ENCODE measurements around the gene SLIT3.

SLIT3 gene

DNA sequence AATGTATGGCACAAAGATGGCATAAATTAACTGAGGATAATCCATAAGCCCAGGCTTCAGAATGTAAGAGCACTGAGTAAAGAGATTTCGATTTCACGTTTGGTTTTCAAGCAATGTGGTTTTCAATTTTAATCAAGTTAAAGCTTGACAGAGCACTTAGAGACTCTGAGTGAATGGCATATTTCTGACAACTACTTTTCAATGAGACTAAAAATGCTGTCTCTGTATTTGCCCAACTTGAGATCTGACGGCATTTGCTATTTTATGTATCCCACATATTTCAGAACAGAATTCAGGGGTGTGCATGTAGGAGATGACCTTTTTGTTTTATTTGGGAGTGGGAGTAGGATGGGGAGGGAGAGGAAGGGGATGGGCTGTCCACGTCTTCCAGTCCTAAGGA, 441.5 kb downstream of the SLIT3 start:
- Histone ChIP-seq H3K27me3 (ENCODE audit: low read depth, low read length) (peaks cover 63% of the 10 kb centered on the region), H2AFZ (ENCODE audit: low read depth, low read length) (no peak overlapping the region), H3K79me2 (ENCODE audit: low read length) (no peaks in the 10 kb centered on the region), H4K20me1 (ENCODE audit: insufficient read depth, low read length) (no peaks in the 10 kb centered on the region), H3K9ac (ENCODE audit: low read length) (no peak overlapping the region), H3K4me2 (ENCODE audit: low read length) (no peak overlapping the region), H3K4me3 (ENCODE audit: low read length) (no peak overlapping the region), H3K4me1 (ENCODE audit: low read length) (no peaks in the 10 kb centered on the region), H3K9me3 (ENCODE audit: insufficient read depth, low read length) (no peaks in the 10 kb centered on the region), H3K27ac (ENCODE audit: low read length) (no peak overlapping the region), H3K36me3 (replicated peaks; ENCODE audit: low read depth, low read length) (no peaks in the 10 kb centered on the region)
- TF ChIP-seq, protein P1, sequence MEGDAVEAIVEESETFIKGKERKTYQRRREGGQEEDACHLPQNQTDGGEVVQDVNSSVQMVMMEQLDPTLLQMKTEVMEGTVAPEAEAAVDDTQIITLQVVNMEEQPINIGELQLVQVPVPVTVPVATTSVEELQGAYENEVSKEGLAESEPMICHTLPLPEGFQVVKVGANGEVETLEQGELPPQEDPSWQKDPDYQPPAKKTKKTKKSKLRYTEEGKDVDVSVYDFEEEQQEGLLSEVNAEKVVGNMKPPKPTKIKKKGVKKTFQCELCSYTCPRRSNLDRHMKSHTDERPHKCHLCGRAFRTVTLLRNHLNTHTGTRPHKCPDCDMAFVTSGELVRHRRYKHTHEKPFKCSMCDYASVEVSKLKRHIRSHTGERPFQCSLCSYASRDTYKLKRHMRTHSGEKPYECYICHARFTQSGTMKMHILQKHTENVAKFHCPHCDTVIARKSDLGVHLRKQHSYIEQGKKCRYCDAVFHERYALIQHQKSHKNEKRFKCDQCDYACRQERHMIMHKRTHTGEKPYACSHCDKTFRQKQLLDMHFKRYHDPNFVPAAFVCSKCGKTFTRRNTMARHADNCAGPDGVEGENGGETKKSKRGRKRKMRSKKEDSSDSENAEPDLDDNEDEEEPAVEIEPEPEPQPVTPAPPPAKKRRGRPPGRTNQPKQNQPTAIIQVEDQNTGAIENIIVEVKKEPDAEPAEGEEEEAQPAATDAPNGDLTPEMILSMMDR (IDR thresholded peaks at IDR 0.05; ENCODE audit: low read depth, low read length), result no peak
- no peak for TF ChIP-seq EZH2phosphoT487 (IDR thresholded peaks at IDR 0.05; ENCODE audit: low read depth)

DNA sequence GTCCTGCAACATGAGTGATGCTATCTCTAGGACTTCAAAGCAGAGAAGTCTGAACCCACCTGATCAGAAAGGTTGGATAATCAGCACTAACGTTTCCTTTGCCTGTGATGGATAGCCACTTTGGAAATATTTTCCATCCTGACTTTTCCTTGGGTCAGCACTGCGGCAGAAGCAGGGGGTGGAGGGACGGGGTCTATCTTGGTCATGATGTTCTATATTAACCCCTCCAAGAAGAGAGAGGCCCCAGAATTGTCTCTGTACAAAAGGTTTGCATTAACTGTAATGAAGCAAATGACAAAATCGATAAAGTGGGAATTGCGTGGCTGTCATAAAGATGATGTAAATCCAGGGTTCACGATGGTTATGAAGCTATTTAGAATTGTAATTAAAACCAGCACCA, 441.9 kb downstream of the SLIT3 start:
- Histone ChIP-seq H2AFZ (ENCODE audit: low read depth, low read length) (no peak overlapping the region), H3K4me1 (ENCODE audit: low read length) (no peaks in the 10 kb centered on the region), H3K4me2 (ENCODE audit: low read length) (no peak overlapping the region), H3K9ac (ENCODE audit: low read length) (no peak overlapping the region), H3K27me3 (ENCODE audit: low read depth, low read length) (peaks cover 67% of the 10 kb centered on the region), H3K9me3 (ENCODE audit: insufficient read depth, low read length) (no peaks in the 10 kb centered on the region), H3K27ac (ENCODE audit: low read length) (no peak overlapping the region), H3K36me3 (replicated peaks; ENCODE audit: low read depth, low read length) (no peaks in the 10 kb centered on the region), H3K4me3 (ENCODE audit: low read length) (no peak overlapping the region), H4K20me1 (ENCODE audit: insufficient read depth, low read length) (no peaks in the 10 kb centered on the region), H3K79me2 (ENCODE audit: low read length) (no peaks in the 10 kb centered on the region)
- TF ChIP-seq, protein P1 (IDR thresholded peaks at IDR 0.05; ENCODE audit: low read depth, low read length), result no peak
- no peak for TF ChIP-seq EZH2phosphoT487 (IDR thresholded peaks at IDR 0.05; ENCODE audit: low read depth)

DNA sequence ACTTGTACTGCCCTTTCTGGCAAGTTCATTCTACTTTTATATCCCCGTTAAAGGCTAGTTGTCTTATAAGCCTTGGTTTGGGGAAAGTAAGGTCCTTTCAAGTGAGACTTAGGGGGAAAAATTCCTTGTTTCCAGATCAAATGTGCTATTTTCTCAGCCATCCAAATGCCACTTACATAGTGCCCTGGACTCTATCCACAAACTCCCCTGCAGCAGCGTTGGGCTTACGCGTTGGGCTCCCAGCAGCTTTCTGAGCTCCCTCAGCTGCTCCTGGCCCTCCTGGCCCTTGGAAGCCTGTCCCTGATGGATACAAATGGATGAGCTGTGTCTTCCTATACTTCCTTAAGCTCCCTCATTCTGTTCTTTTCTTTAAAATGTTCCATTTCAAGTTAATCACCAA, 442.6 kb downstream of the SLIT3 start:
- no peak overlapping the region for H3K9ac ChIP-seq (ENCODE audit: low read length)
- H3K36me3 ChIP-seq (replicated peaks; ENCODE audit: low read depth, low read length), result no peaks in the 10 kb centered on the region
- TF ChIP-seq, protein P1 (IDR thresholded peaks at IDR 0.05; ENCODE audit: low read depth, low read length), result no peak
- no peak for TF ChIP-seq EZH2phosphoT487 (IDR thresholded peaks at IDR 0.05; ENCODE audit: low read depth)
- no peak overlapping the region for H3K27ac ChIP-seq (ENCODE audit: low read length)
- H4K20me1 ChIP-seq (ENCODE audit: insufficient read depth, low read length), result no peaks in the 10 kb centered on the region
- no peaks in the 10 kb centered on the region for H3K9me3 ChIP-seq (ENCODE audit: insufficient read depth, low read length)
- H2AFZ ChIP-seq (ENCODE audit: low read depth, low read length), result no peak overlapping the region
- no peaks in the 10 kb centered on the region for H3K4me1 ChIP-seq (ENCODE audit: low read length)
- peaks cover 69% of the 10 kb centered on the region for H3K27me3 ChIP-seq (ENCODE audit: low read depth, low read length)
- no peak overlapping the region for H3K4me3 ChIP-seq (ENCODE audit: low read length)
- no peak overlapping the region for H3K4me2 ChIP-seq (ENCODE audit: low read length)
- no peaks in the 10 kb centered on the region for H3K79me2 ChIP-seq (ENCODE audit: low read length)

DNA sequence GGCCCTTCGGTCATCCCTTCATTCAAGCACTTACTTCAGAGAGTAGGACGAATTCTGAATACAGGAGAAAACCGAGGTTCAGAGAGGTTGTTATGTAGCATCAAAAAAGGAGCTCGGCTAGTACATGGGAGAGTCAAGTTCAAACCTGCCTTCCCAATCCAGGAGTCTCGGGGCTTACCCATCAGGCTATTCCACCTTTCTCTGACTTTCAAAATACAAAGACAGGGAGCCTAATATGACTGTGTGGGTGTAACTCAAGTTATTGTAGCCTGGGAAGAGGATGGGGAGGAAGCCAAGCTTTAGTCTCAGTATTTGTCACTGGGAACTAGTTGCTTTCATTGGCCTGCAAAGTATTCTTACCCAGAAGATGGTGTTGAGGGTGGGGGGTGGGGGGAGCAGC, 447.0 kb downstream of the SLIT3 start:
- H3K4me2 ChIP-seq (ENCODE audit: low read length), result no peak overlapping the region
- H3K27ac ChIP-seq (ENCODE audit: low read length), result no peak overlapping the region
- peaks cover 62% of the 10 kb centered on the region for H3K27me3 ChIP-seq (ENCODE audit: low read depth, low read length)
- no peaks in the 10 kb centered on the region for H3K36me3 ChIP-seq (replicated peaks; ENCODE audit: low read depth, low read length)
- no peaks in the 10 kb centered on the region for H4K20me1 ChIP-seq (ENCODE audit: insufficient read depth, low read length)
- no peaks in the 10 kb centered on the region for H3K9me3 ChIP-seq (ENCODE audit: insufficient read depth, low read length)
- H3K4me1 ChIP-seq (ENCODE audit: low read length), result no peaks in the 10 kb centered on the region
- H2AFZ ChIP-seq (ENCODE audit: low read depth, low read length), result no peak overlapping the region
- no peaks in the 10 kb centered on the region for H3K79me2 ChIP-seq (ENCODE audit: low read length)
- H3K4me3 ChIP-seq (ENCODE audit: low read length), result no peak overlapping the region
- no peak overlapping the region for H3K9ac ChIP-seq (ENCODE audit: low read length)
- TF ChIP-seq EZH2phosphoT487 (IDR thresholded peaks at IDR 0.05; ENCODE audit: low read depth), result no peak
- TF ChIP-seq, protein P1 (IDR thresholded peaks at IDR 0.05; ENCODE audit: low read depth, low read length), result no peak
